HS-5 (cell line): ENCODE data around the gene MAPKAP1.
A peak's percentile ranks its signal among the peaks of the same experiment; 100 is the strongest.

Experiments used
- DNase-seq: peaks from one replicate; pipeline ENCODE4 v3.0.0-alpha.2; 2012; ENCODE audit warnings: low read depth

MAPKAP1 gene

DNA sequence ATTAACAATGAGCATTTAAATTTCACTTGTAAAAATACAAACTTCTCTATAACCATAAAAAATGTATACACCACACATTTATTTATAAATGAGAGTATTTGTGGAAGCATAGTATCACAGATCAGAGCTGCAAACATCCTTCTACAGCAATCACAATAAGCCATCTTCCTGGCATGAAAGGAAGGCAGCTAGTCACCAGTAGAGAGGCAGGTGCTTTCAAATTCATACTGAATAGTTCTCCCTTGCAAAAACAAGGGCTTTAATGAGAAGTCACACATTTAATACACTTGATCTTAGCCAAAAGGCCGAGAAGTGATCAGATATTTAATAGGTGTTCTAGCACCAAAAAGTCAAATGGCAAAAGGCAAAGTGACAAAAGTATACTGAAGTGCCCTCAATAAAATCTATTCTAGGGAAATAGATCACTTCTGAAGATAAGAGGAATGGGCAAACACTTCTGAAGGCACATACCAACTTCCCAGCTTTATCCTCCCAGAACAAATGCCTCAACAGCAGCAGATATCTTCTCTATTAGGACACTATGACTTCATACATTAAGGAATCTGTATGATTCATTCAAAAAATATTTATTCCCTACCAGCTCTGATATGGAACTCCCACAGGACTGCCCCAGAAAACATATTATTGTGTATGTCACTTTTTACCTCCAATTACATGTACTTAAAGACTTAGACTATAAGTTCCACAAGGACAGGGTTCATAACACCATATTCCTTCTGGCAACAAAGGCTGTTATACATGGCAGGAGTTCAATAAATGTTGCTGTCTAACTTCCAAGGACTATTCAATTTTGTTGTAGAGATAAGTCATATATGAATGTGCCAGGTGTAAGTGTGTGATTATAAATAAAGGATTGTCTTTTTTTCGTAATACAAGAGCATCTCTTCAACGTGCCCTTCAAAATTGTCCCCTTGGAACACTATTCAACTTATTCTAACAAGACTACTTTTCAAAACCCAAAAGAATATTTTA, 31.7 kb downstream of the MAPKAP1 start:
- peak; percentile 81 for DNase-seq

DNA sequence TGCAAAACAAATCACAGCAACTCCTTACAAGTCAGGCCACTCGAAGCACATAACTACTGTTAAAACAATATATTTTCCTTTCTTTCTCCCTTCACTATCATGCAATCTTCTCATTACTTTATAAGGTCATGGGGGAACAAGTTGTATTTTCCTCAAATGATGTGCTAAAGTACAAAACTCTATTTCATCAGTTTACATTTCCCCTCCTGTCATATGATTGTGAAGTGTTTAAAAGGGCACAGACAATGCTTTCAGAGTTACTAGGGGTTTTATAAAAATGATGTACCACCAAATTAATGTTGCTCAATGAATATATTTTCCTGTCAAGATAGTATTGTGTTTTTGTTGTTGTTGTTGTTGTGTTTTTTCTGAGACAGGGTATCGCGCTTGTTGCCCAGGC, 34.1 kb downstream of the MAPKAP1 start:
- no peak for DNase-seq

DNA sequence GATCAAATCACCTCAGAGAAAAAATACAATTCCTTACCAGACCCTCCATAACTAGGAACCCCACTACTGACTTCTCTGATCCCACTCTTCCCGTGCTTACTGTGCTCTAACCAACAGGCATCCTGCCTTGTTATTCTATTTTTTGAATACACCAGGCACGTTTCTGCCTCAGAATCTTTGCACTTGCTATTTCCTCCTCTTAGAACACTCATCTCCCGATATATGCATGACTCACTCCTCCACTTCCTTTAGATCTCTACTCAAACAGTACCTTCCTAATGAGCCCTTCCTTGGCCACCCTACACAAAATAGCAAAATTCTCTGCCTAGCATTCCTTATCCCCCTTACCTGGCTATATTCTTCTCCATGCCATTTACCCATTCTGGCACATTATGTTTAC, 43.9 kb downstream of the MAPKAP1 start:
- DNase-seq: peak; percentile 63

DNA sequence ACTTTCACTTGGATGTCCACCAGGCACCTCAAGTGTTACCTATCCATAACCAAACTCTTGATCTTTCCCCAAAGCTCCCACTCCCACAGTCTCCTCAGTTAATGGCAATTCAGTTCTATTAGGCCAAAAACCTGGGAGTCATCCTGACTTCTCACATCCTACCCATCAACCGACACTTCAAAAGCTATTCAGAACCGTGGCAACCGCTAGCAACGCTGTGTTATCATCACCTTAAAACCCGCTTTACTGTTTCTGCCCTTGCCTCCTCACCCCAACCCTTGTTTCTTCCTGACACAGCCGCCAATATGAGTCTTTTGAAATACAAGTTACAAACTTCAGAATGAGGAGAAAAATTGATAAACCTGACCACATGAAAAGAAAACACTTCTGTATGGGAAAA, 46.5 kb downstream of the MAPKAP1 start:
- no peak for DNase-seq

DNA sequence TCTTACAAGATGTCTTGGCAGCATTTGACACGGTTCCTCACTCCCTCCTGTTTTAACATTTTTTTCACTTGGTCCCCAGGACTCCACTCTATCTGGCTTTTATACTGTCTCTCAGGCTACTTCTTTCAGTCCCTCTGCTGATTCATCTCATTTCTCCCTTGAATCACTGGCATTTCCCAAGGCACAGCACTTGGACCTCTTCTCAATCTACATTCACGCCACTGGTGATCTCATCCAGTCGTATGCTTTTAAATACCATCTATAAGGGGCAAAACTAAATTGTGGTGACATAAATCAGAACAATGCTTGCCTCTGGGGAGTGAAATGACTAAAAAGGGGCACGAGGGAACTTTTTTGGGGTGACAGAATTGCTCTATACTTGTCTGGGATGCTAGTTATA, 47.1 kb downstream of the MAPKAP1 start:
- DNase-seq: peak; percentile 69

DNA sequence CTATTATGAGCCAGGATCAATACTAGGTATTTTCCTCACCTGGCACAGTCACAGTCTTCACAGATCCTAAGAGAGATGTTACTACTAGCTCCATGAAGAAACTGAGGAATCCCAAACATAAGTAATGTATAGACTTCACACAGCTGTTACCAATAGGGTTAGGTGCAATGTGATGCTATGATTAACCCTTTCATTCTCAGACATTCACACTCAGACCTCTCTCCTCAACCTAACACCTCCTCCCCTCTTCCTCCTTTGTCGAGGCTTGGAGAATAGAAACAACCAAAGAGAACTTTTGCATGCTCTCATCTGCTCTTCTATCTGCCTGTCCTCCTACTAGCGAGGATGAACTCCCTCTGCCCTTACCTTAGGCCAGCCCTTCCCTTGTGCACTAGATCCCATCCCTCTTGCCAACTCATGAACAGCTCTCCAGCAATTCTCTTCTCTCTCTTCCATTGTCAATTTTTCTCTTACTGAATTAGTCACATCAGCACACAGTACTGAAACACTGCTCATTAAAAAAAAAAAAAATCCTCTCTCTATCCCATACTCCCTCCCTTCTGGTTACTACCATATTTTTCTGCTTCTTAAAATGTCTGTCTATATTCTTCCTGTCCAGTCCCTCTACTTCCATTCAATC, 47.7 kb downstream of the MAPKAP1 start:
- DNase-seq: no peak

DNA sequence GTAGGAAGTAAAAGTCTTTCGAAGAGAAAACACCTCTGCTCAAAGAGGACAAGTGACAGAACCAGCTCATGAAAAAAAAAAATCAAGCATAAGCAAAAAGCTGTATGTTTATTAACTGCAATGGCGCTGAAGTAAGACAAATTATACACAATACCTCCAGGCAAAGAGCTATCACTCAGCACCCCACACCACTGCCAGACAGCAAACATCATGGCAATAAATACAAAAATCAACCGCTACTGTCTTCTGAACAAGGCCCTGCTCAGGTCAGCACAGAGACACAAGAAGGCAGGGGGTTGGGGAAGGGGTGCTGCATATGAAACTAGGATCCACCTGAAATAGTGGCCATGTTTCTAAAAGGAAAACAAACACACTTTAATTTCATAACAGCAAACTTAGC, 50.4 kb downstream of the MAPKAP1 start:
- no peak for DNase-seq

DNA sequence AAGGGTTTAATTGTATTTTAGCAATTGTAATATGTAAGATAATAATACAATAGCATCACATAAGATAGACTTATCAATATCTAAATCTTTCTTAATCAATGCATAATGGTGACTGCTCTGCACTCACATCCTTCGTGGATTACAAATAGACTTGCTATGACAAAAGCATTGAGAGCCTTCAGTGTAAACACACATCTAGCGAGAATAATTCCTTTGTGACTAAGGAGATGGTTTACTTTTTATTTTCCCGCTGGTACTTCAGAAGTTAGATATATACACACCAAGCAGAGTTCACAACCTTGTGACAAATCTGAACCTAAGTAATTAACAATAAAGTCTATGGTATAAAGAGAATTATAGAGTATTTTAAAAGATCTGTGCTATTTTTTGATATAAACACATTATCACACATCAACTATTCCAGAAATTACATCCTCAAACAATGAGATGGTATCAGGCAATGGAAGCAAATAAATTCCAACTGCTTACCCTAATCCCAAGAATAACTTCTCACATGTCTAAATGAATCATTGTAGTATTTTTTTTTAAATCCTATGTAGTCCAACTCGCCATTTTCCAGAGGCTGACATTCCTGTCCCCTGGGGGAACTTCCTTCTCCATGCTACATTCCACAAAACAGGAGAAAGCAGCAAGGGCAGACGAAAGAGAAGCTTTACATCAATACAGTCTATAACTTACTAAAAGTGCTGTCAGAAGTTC, 51.2 kb downstream of the MAPKAP1 start:
- no peak for DNase-seq

DNA sequence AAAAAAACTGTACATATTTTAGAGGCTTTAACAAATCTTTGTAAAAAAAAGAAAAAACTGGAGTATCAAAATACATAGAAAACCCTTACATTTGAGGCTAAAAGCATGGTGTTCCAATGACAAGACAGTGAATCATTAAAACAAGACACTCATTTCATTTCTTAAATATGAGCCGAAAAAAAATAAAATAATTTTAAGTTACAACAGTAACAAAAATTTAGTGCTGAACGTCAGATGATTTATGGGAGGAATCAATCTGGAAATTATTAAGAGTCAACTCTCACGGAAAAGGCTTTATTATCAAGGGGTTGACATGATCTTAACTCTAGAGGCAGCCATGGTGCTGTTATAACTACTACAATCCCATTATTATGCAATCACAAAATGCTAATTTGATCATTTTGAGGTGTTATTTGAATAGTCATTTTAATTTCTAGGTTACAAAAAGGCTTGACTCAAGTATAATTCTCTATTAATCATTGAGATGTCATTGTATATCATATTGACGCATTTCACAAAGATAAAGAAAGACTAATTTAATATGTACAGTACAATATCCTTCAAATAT, 51.9 kb downstream of the MAPKAP1 start:
- DNase-seq: no peak

DNA sequence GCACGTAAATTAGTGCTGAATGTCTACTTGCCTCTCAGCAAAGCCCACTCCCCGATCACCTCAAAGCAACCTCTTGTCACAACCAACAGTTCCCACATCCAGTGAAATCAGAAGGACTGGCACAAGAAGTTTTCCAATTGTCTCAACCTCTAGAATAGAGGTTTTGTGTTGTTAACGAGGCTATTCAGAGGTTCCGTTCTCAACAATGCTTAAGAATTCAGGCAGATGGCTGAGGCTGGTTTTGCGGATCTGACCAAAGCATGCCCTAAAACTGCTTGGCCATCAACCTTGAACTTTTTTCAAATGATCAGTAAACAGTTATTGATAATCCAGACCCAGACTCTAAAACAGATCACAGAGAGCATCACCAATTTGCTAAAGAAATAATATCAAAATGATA, 52.9 kb downstream of the MAPKAP1 start:
- no peak for DNase-seq

DNA sequence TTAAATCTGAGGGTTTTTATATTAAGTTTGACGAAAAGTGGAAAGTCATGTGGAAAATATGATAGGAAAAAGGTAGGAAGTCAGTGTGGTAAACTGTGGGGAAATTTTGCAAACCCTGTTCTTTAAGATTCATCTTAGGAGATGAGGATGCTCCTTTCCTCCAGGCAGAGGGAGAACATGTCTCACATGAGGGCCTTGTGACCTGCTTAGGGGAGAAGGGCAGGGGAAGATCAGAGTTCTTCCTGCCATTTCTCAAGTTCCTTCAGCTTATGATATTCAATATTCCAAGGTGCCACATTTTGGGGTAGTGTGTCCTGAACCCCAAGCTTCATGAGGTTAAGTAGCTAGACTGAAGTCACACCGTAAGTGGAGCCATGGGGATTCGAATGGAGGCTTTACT, 53.7 kb downstream of the MAPKAP1 start:
- DNase-seq: no peak

DNA sequence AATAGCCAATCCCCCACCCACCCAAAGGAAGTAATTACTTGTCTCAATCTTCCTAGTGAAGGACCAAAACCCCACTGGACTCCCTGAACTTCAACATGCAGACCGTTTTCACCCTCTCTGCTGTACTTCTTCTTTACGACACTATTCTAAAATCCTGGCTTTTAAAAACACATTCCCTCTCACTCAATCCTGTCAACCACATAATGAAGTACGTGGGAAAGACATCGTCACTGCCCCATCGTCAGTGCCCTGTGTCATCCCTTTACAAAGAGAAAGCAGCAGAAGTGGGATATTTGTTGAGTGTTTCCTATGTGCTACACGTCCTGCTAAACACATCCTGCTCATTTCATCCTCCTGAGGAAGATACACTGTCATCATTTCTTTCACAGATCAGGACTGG, 54.2 kb downstream of the MAPKAP1 start:
- no peak for DNase-seq

DNA sequence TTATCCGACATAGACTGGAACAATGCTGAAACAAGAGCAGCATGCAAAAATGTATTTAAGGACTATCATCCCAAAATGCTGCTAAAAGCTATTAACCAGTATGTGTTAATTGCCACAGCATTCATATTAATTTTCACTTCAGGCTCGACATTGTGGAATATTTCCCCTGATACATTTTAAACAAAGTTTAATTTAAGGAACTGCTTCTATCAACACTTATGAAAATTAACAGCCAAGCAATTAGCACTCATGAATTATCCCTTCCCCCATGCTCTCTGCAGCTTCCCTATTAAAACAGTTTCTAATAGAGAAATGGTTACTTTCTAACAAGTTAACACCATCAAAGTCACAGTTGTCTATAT, 54.8 kb downstream of the MAPKAP1 start:
- no peak for DNase-seq

DNA sequence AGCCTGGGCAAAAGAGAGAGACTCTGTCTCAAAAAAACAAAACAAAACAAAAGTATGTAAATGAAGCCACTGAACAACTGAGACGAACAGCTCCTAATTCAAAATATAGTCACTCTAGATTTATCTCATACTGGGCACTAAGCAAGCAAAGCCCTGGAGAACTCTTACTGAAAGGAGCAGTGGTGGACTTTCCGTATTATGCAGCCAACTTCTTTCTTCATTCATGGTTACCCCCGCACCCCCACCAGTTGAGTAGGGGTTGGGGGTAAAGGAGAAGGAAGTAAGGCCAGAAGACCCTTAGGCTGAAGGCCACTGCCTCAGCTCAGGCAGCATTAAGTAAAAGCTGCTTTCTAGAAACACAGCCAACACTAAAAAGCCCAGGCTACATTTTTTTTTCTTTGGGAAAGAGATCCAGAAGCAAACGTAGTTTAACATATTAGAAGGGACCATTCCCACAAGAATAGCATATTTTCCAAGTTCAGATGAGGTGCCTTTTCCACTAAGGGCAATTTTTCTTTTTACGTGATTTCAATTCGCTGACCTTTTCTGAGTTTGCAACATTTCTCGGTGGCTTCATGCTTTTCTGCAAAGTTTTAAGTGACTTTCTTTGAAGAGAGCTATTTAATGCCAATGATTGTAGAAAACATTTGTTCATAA, 55.3 kb downstream of the MAPKAP1 start:
- no peak for DNase-seq

DNA sequence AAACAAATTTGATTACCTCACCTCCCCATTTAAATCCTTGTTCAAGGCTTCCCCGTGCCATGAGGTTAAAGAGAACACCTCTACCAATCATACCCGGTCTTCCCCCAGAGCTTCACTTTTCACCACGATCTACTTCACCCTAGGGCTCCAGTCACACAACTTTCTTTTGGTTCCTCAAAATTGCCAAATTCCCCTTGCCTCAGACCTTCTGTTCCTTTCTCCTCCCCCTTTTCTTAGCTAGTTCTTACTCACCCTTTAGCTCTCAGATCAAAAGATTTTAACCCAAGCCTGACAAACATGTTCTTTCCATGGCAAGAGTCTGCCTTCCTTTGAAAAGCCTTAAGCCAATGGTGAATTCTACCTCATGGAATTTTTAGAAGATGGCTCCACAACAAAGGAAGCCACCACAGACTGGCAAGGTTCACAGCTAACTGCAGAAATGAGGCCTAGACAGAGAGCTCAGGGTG, 56.7 kb downstream of the MAPKAP1 start:
- DNase-seq: peak; percentile 66

DNA sequence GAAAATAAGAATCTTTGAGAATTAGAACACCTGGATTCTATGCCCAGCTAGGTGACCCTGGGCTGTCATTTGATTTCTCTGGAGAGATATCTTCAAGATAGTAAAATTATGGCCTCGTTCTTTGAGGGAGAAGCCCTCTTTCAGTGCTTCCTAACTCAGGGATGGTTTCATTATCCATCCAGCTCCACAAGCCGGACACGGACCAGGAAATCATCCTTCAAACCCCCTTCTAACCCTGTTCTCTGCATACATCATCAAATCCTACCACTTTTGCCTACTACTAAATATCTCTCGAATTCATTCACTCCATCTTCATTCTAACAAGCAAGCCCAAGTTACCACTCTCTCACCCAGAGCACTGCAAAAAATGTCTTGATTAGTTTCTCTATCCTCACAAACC, 57.2 kb downstream of the MAPKAP1 start:
- DNase-seq: no peak

DNA sequence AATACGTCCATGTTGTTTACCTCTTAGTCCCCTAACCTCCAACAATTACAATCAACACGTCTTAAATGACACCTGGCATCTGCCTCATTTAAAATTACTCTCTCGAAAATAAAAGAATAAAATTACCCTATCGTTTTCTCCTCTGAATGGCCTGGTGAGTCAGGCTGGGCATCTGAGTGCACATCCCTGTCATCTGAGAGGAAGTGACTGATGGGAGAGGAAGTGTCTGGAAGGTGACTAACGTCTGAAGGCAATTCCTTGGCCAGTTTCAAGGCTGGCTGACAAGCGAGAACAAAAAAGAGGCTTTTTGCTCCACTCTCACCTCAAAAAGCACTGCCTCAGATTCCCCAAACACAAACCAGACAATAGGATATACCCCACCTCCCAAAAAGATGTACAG, 57.7 kb downstream of the MAPKAP1 start:
- DNase-seq: peak; percentile 87

DNA sequence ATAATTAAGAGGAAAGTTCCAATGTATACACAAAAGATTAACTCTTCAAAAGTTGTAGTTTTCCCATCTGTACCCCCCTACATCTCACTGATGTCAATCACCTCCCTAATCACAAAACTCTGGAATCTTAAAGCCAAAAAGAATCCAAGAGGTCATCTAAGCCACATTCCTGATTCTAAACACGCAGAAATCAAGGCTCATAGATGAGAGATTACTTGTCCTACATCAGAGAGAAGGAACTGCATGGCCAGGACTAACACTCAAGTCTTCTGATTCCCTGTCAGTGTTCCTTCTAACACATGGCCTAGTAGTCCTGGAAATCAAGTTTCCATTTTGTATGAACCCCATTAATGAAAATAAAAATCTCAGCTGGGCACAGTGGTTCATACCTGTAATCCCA, 58.7 kb downstream of the MAPKAP1 start:
- DNase-seq: no peak

DNA sequence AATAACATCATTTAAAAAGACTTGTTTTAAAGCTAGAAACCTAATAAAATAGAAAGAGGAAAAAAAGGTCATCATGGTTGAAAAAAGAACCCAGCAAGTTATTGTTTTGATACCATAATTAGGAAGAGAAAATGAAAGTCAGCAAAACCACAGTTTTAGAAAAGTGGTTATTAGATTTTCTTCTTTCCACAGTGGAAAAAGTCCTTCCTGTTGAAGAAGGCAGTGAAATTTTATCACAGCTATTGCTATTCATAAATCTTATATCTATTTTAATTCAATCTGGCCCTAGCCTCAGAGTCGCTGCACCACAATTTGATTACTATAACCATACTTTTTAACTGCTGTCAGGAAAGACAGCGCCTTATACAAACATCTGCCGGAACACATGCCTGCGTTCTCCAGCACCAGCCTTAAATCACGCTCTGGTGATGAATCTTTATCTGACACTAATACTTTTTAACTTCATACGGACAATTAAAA, 60.3 kb downstream of the MAPKAP1 start:
- no peak for DNase-seq

DNA sequence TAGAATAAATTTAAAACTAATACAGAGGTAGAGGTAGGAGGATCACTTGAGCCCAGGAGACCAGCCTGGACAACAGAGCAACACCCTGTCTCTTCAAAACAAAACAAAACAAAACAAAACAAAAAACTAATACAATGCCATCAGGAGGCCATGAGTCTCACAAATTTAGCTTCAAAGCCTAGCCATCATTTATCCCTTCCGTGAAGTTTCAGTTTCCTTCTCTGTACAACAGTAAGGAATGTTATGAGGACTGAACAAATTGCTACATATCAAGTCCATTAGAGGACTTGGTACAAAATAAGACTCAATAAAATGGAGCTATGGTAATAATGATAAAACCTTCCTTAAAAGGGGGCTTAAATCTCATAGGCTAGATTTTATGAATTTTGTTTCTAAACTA, 60.8 kb downstream of the MAPKAP1 start:
- no peak for DNase-seq

DNA sequence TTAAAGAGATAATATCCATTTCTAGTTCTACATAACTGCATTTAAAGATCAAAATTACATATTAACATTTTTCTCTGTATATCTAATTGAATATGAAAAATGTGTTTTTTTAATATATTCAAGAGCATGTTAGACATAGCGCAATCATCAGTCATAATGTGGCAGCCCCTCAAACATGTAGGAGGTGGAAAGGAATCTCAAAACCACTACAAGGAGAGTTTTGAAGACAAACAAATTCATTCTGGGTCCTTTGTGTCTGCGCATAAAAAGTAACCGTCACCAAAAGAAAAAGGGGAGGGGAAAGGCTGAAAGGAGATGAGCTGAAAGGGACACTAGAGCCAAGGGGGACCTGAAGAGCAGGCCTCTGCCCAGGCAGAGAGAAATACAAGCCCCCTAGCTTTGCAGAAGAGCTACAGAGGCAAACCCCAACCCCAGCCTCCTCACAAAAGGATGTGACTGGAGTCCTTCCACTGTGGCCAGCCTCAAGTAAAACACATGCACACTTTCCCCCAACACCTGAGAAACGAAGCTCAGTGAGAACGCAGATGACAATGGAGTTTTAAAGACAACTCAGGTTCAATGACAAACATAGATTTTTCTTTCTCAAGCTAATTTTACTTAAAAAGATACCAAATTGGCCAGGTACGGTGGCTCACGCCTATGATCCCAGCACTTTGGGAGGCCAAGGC, 62.0 kb downstream of the MAPKAP1 start:
- DNase-seq: no peak
